GM21515 (cell line): Measurements from ENCODE around the gene ABCC3.

Source experiments
- ATAC-seq: cut with Tn5 transposase; IDR thresholded peaks from one replicate; pipeline ENCODE4 v1.9.1; 2021; ENCODE audit not compliant: unreplicated experiment

Gene ABCC3

GRCh38 chr17:50683434-50684287 is 49.0 kb downstream of the ABCC3 start:
- no peak for ATAC-seq

GRCh38 chr17:50684288-50684611 is 49.6 kb downstream of the ABCC3 start:
- no peak for ATAC-seq

- ATAC-seq = no peak
These were observed 50.1 kb downstream of the ABCC3 start for GRCh38 chr17:50684612-50685333.

- ATAC-seq = no peak
These were observed 50.6 kb downstream of the ABCC3 start for GRCh38 chr17:50685334-50685665.

- no peak for ATAC-seq
These were observed 51.2 kb downstream of the ABCC3 start for GRCh38 chr17:50685691-50686493.

- no peak for ATAC-seq
These were observed 52.0 kb downstream of the ABCC3 start for GRCh38 chr17:50686494-50687199.

- no peak for ATAC-seq
These were observed 52.8 kb downstream of the ABCC3 start for GRCh38 chr17:50687200-50688066.

- no peak for ATAC-seq
These were observed 53.6 kb downstream of the ABCC3 start for GRCh38 chr17:50688245-50688644.

GRCh38 chr17:50689251-50689650 is 54.6 kb downstream of the ABCC3 start:
- ATAC-seq = no peak

- no peak for ATAC-seq
These were observed 55.5 kb downstream of the ABCC3 start for GRCh38 chr17:50689956-50690886.

- no peak for ATAC-seq
These were observed 56.3 kb downstream of the ABCC3 start for GRCh38 chr17:50690887-50691549.

GRCh38 chr17:50691550-50692447 is 57.1 kb downstream of the ABCC3 start:
- ATAC-seq = no peak

- no peak for ATAC-seq
These were observed 57.9 kb downstream of the ABCC3 start for GRCh38 chr17:50692448-50693035.

GRCh38 chr17:50693036-50693682 is 58.5 kb downstream of the ABCC3 start:
- no peak for ATAC-seq

GRCh38 chr17:50696365-50696879 is 61.7 kb downstream of the ABCC3 start:
- ATAC-seq = no peak

GRCh38 chr17:50697062-50697461 is 62.4 kb downstream of the ABCC3 start:
- ATAC-seq = no peak
